ENCODE measurements around the gene GJA8.
"Not testable (repeated sequence)": the region's sequence is repeated elsewhere in the genome, so short reads cannot be mapped to it uniquely, and the experiment has no call there.

Gene GJA8

GRCh38 chr1:147927689-147928088, 25.1 kb downstream of the GJA8 start:
- not testable (repeated sequence) for DNase-seq (ENCODE audit: low read depth)

GRCh38 chr1:147928236-147929132, 25.9 kb downstream of the GJA8 start, which contains the start of gene GPR89B:
GPR89B (plus strand) TSS chr1:147928420; CDS start chr1:147928537, 117 bp downstream.
- peak; percentile 45 for DNase-seq (ENCODE audit: low read depth)

- DNase-seq (ENCODE audit: low read depth): not testable (repeated sequence)
These were observed 28.5 kb downstream of the GJA8 start for GRCh38 chr1:147931137-147931536.

GRCh38 chr1:147935296-147935695, 32.7 kb downstream of the GJA8 start:
- not testable (repeated sequence) for DNase-seq (ENCODE audit: low read depth)

GRCh38 chr1:147940456-147940855, 37.9 kb downstream of the GJA8 start:
- DNase-seq (ENCODE audit: low read depth): not testable (repeated sequence)

GRCh38 chr1:147942563-147942962, 40.0 kb downstream of the GJA8 start:
- DNase-seq (ENCODE audit: low read depth): not testable (repeated sequence)

GRCh38 chr1:147949517-147949916, 46.9 kb downstream of the GJA8 start:
- not testable (repeated sequence) for DNase-seq (ENCODE audit: low read depth)

Measured in HS-5 (cell line).